GM18517 (cell line): ENCODE results near the gene HOXB13.
"Not testable (repeated sequence)": the region's sequence is repeated elsewhere in the genome, so short reads cannot be mapped to it uniquely, and the experiment has no call there.

Source experiments
- ATAC-seq: cut with Tn5 transposase; IDR thresholded peaks from one replicate; pipeline ENCODE4 v1.9.1; 2021; ENCODE audit warnings: mild to moderate bottlenecking, moderate library complexity; ENCODE audit not compliant: unreplicated experiment

Gene HOXB13

GRCh38 chr17:48726916-48727286 is 1.6 kb downstream of the HOXB13 start:
- no peak for ATAC-seq

GRCh38 chr17:48726114-48726915 is 2.2 kb downstream of the HOXB13 start:
- ATAC-seq: no peak

DNA sequence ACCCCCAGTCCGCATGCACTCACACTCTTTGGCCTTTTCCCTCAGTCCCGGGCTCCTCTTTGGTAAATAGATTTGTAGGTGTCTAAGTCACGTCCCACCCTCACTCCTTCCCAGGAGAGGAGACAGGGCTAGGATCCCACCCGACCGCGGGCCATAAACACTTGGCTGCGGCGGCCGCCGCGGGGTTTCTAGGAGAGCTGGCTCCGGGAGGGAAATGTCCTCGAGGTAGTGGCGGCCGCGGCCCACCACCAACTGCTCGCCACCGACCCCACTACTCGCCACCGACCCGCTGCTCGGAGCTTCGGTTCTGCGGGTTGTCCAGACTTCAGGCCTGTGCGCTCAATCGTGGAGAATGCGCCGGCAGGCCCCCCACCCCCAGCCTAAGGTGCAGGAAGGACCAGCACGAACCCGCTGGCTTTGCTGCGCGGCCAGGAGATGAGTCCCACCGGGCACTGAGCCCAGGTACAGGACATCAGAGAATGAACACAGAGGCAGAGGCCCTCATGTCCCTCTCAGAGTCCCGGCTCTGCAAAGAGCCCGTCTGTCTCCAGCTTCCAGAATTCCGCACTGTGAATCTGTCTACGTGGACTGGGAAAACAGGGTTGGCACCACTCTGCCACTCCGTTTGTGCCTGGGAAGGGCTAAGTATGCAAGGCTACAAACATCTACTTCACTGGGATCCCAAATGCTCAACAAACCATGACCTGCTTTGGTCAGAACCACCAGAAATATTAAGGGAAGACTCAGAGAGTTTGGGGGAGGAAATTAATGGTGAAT is 3.1 kb downstream of the HOXB13 start:
- no peak for ATAC-seq

DNA sequence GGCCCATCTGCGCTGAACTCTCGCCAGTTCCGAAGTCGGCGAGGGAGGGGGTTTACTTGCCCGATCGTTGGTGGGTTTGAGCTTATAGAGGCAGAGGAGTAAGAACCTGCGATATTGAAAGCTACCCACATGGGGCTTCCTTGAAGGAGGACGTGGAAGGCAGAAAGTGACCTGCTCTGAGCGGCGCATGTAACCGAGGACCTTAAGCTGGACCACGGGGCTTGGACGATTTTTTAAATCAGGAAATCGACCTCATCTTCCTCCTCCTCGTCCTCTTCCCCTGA is 3.6 kb downstream of the HOXB13 start:
- no peak for ATAC-seq

- ATAC-seq: no peak
These were observed 4.1 kb downstream of the HOXB13 start for GRCh38 chr17:48724251-48725003.

- no peak for ATAC-seq
These were observed 4.9 kb downstream of the HOXB13 start for GRCh38 chr17:48723423-48724250.

DNA sequence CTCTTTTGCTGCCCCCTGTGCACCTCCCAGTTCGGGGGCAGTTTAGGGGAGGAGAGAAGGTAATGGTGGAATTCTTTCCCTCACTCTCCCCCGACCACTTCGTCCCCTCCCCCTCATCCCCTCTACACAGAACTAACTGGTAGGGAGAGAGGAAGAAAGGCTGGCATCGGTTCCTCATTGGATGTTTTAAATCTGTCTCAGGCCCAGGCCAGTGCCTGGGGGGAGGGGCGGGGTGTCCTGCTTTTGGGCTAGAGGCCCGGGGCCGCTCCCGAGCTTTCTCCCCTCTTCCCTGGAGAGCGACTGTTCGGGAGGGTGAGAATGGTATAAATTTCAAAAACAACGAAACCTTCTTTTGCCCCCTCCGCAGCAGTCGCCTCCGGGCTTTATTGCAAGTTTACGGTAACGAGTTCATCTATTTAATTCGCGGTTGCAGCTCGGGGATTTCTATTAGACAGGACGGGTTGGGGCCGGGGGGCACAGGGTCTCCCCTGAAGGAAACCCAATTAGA is 5.6 kb downstream of the HOXB13 start, which contains the start of gene PRAC2:
PRAC2 (plus strand) TSS at position 271 of the 508 bp plus-strand sequence. CDS start 1,226 bp downstream, outside the sequence.
- ATAC-seq: no peak

DNA sequence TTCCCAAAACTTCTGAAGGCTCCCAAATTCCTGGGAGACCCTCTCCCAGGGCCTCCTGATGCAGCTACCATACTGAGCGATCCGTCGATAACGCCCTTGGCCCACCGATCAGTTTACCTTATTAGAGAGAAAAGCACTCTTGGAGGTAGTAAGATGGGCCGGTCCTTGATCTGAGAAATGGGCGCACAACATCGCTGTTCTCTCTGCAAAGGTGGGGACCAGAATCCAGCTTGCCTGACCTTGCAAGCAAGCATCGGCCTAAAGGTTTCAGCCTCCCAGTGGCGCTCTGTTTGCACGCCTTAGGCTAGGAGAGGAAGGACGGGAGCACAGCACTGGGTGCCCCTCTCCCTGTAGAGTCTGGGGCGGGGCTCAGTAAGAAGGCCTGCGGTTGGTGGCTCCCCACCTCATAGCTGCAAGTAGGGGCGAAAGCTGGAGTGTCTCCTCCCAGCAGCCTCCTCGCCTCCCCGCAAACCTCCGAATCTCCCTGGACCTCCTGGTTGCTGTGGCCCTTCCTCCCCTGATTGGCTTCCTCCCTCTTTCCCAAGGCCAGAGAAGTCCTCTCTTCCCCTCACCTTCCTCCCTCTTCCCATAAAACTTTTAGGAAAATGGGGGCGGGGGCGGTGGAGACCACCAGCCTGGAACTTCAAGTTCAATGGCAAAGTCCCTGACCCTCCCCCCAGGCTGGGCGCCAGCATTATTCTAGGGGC is 6.2 kb downstream of the HOXB13 start, which contains the start of gene PRAC1:
PRAC1 (minus strand) TSS at position 318 of the 707 bp plus-strand sequence; CDS start at position 192, 126 bp downstream.
- no peak for ATAC-seq

DNA sequence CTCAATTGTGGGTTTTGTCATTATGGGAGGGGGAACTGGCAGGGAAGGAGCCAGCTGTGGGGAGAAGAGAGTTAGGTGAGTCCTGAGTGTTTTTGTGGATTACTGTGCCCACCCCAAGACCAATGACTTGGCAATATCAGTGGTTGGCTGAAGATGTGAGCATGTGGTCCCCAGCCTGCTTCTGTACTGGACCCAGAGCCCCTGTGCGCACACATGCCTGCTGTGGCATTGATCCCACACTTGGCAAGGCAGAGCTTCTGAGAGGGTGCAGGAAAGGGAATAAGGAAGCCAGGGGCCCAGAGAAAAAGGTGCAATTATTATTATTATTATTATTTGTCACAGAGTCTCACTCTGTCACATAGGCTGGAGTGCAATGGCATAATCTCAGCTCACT is 7.5 kb downstream of the HOXB13 start:
- ATAC-seq: no peak

DNA sequence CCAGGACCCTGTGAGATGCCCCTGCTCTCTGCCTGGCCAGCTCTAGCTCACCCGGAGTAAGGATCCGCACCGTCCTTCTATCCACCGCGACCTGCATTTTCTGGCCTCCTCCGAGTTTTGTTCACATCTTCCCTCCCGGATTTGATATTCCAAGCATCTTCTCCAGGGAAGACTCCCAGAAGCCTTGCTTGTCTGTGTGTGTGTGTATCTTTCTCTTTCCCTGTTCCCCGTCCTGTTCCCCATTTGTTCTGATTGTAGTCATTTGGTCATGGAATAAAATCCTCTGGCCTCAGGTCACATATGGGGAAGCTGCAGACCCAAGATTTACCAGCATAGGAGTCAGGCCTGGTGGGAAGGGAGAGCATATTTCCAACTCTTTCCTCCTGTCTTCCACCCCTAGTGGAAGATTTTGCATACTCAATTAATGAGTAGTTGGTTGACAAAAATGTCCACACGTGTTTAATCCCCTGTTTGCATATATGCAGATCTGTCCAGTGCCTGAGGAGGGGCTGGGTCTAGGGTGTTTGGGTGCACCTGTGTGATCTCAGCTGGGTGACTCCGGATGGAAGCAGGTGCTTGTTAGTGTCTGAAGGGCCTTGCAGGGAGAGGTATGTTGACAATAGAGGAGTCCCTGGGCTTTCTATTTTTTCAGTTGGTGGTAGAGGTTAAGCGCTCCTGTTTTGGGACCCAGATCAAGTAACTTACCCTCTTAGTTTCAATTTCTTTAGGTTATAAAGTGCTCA is 8.1 kb downstream of the HOXB13 start:
- no peak for ATAC-seq

GRCh38 chr17:48719642-48720265 is 8.8 kb downstream of the HOXB13 start:
- no peak for ATAC-seq

- no peak for ATAC-seq
These were observed 9.5 kb downstream of the HOXB13 start for GRCh38 chr17:48718761-48719641.

- no peak for ATAC-seq
These were observed 10.3 kb downstream of the HOXB13 start for GRCh38 chr17:48718227-48718760.

DNA sequence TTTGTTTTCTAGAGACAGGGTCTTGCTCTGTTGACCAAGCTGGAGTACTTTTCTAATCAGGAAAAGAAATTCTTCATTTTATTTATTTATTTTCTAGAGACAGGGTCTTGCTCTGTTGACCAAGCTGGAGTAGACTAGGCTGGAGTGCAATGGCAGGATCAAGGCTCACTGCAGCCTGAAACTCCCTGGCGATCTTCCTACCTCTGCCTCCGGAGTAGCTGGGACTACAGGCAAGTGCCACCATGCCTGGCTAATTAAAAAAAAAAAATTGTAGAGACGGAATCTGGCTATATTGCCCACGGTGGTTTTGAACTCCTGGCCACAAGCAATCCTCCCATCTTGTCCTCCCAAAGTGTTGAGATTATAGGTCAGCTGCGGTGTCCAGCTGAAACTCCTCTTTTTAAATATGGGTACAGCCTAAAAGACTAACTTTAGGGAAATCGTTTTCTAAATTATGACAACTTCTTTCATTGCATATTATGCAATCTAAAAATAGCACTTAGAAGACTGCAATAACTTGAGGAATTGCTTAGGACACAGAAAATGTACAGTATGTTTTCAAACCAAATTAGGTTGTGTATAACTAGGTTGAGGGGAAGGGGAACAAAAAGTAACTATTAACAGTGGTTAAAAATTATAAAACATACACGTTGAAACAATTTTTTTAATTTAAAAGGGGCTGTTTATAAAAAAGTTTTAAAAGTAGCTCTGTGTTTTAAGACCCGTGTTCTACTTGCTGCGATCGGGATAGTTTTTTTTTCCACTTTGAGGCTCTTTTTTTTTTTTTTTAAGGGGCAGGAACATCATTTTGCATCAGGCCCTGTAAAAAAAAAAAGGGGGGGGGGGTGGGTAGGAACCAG is 11.0 kb downstream of the HOXB13 start:
- no peak for ATAC-seq

GRCh38 chr17:48716549-48716948 is 12.0 kb downstream of the HOXB13 start:
- ATAC-seq: not testable (repeated sequence)
